DOHH2 (cell line): ENCODE results near the gene NDUFS7.

Experiments used
- CTCF ChIP-seq: fragments of 200-600 bp; sonication (generic); IDR thresholded peaks from one replicate; pipeline ENCODE4 v1.5.1; 2014; ENCODE audit warnings: antibody characterized with exemption, mild to moderate bottlenecking, low read depth, low read length; ENCODE audit not compliant: poor library complexity, severe bottlenecking
- EZH2phosphoT487 ChIP-seq: fragments of 200-600 bp; sonication (generic); IDR thresholded peaks from 2 replicates; pipeline ENCODE4 v1.6.1; 2017; ENCODE audit warnings: borderline replicate concordance, mild to moderate bottlenecking, antibody characterized with exemption, low read length, moderate library complexity, mixed read lengths

- no peak for TF ChIP-seq CTCF
- TF ChIP-seq EZH2phosphoT487, result no peak
These were observed 4.9 kb downstream of the NDUFS7 start for GRCh38 chr19:1388637-1389026.
